ENCODE results near the gene MCU. TPM values are rescaled to one million over a fixed set of nuclear protein-coding genes. Genes with fewer than 3 reads are reported as not detected.

The MCU gene
- total RNA-seq, 2 experiments from 2014 or later, result 8.7 to 13.6 TPM

- CTCF ChIA-PET, result no interaction called here
- peaks cover 16% of the 10 kb centered on the region for H3K27me3 Mint-ChIP-seq
Measured at GRCh38 chr10:72935361-72935760, 243.4 kb downstream of the MCU start.

More at GRCh38 chr10:72935361-72935760, 243.4 kb downstream of the MCU start:
- H3K27ac Mint-ChIP-seq, result no peak overlapping the region
- H3K9me3 Mint-ChIP-seq (ENCODE audit: low read depth), result no peaks in the 10 kb centered on the region
- DNase-seq (no peak), ATAC-seq (no peak)
- no peak overlapping the region for H3K4me3 Mint-ChIP-seq
- H3K4me1 Mint-ChIP-seq, result no peaks in the 10 kb centered on the region
- no peaks in the 10 kb centered on the region for H3K36me3 Mint-ChIP-seq

Small RNAs within 50 kb of the gene (microRNA-seq; reads per million reads assigned to microRNA genes)
- gene MIR4676, result not detected

Other genes starting within 250 kb of the MCU start
- gene MICU1, start 66.1 kb upstream of the MCU start, total RNA-seq, result 10 to 100 TPM; 25.9 to 27.2 TPM
- not detected for gene OIT3, start 201.6 kb downstream of the MCU start, total RNA-seq

Measured in activated CD8-positive, alpha-beta memory T cell treated with anti-CD3 and anti-CD28 coated beads, Interleukin-2, amount 10 ng/mL, durations not matched to agents 7 days and 5 days (primary cell).